Measurements from ENCODE around the gene INO80E.

DNA sequence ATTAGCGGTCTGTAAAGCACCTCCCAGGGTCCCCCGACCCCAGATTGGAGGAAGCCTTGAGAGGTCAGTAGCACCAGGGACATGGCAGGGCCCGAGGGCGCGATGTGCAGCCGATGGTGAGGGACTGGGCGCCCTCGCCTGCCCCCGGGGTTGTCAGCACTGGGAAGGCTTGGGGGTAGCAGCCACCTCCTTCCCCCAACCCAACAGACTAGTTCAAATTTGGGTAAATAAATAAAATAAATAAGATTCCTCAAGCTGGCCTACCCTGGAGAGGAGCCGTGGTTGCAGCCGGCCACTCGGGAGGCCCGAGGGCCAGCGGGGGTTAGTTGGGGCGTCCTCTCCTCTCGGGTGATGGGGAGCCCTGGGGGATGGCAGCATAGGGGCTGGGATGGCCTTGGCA is 28.4 kb downstream of the INO80E start:
- TF ChIP-seq, protein P1, sequence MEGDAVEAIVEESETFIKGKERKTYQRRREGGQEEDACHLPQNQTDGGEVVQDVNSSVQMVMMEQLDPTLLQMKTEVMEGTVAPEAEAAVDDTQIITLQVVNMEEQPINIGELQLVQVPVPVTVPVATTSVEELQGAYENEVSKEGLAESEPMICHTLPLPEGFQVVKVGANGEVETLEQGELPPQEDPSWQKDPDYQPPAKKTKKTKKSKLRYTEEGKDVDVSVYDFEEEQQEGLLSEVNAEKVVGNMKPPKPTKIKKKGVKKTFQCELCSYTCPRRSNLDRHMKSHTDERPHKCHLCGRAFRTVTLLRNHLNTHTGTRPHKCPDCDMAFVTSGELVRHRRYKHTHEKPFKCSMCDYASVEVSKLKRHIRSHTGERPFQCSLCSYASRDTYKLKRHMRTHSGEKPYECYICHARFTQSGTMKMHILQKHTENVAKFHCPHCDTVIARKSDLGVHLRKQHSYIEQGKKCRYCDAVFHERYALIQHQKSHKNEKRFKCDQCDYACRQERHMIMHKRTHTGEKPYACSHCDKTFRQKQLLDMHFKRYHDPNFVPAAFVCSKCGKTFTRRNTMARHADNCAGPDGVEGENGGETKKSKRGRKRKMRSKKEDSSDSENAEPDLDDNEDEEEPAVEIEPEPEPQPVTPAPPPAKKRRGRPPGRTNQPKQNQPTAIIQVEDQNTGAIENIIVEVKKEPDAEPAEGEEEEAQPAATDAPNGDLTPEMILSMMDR (IDR thresholded peaks at IDR 0.05; ENCODE audit: control extremely low read depth in 1 of 3, insufficient read depth in 1 of 3, low read depth in 1 of 3, low read length in 3 of 3): no peak
- TF ChIP-seq SIN3A (conservative IDR thresholded peaks at IDR 0.05 in 1 of 2, IDR thresholded peaks at IDR 0.05 in 1 of 2; ENCODE audit: low read depth in 1 of 2, low read length in 2 of 2) (no peak), EZH2 (IDR thresholded peaks at IDR 0.05; ENCODE audit: low read depth, low read length, severe bottlenecking) (no peak), RFX5 (IDR thresholded peaks at IDR 0.05; ENCODE audit: borderline replicate concordance, low read depth, low read length) (no peak), CEBPB (IDR thresholded peaks at IDR 0.05; ENCODE audit: low read depth, low read length) (no peak), TAF1 (IDR thresholded peaks at IDR 0.05; ENCODE audit: low read depth, low read length) (no peak), USF2 (IDR thresholded peaks at IDR 0.05; ENCODE audit: low read length) (no peak), POLR2AphosphoS5 (IDR thresholded peaks at IDR 0.05; ENCODE audit: low read depth, low read length) (no peak), SP1 (IDR thresholded peaks at IDR 0.05; ENCODE audit: low read depth, low read length) (no peak), CBX8 (IDR thresholded peaks at IDR 0.05; ENCODE audit: borderline replicate concordance, low read depth, low read length) (no peak), POLR2A (IDR thresholded peaks at IDR 0.05; ENCODE audit: control extremely low read depth in 1 of 2, low read depth in 2 of 2, low read length in 2 of 2) (no peak)
